GM23248 (cell line): ENCODE measurements around the gene CREM.

Experiments used
- EZH2 ChIP-seq: fragments of 200-600 bp; sonication (generic); IDR thresholded peaks from 2 replicates; pipeline ENCODE4 v1.6.1; 2018; ENCODE audit warnings: antibody characterized with exemption, mild to moderate bottlenecking; ENCODE audit not compliant: insufficient read depth, poor library complexity, severe bottlenecking
- EZH2phosphoT487 ChIP-seq: fragments of 200-600 bp; sonication (generic); IDR thresholded peaks from 2 replicates; pipeline ENCODE4 v1.6.1; 2018; ENCODE audit warnings: antibody characterized with exemption, moderate library complexity, mild to moderate bottlenecking, low read depth; ENCODE audit not compliant: insufficient read depth

DNA sequence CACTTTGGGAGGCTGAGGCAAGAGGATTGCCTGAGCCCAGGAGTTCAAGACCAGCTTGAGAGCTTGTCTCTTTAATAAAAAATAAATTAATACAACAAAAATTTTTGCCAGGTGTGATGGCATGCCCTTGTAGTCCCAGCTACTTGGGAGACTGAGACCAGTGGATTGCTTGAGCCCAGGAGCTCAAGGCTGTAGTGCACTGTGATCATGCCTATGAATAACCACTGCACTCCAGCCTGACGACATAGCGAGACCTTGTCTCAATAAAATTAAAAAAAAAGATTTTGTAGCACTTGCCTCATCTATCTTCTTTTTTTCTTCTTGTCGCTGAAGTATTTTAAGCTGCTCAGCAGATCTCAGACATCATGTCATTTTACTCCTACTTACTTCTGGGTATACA lies 26.3 kb downstream of the CREM start:
- TF ChIP-seq EZH2phosphoT487 (no peak), EZH2 (no peak)
